GM12878 (cell line): ENCODE data around the gene AK8. TPM values are rescaled to one million over a fixed set of nuclear protein-coding genes. Genes with fewer than 3 reads are reported as not detected.

Experiments used
- ATAC-seq: fragments of 200-7000 bp; cut with Tn5 transposase; 3 replicates; pipeline ENCODE4 v1.9.1; 2020; ENCODE audit warnings: mild to moderate bottlenecking, moderate library complexity
- BruUV-seq: library from RNA; stranded (reverse); fragments of 400-500 nt; replicated peaks from 2 replicates; lab custom pipeline; 2021; lab: Mats Ljungman, UMichigan
- CTCF ChIA-PET: fragments of 300-600 bp; sonication (Branson Sonifier 250); formaldehyde crosslinking; extraction: SDS; loops from one replicate; lab custom pipeline; 2021; ENCODE audit warnings: inconsistent platforms; lab: Yijun Ruan, JAX
- POLR2A ChIA-PET: fragments of 350-600 bp; formaldehyde crosslinking; extraction: SDS; loops from one replicate; lab custom pipeline; 2021; ENCODE audit warnings: inconsistent platforms; lab: Charles Lee
- RAD21 ChIA-PET: fragments of 300-600 bp; sonication (Branson Sonifier 250); formaldehyde crosslinking; loops from one replicate; lab custom pipeline; 2023; ENCODE audit warnings: antibody characterized with exemption; ENCODE audit not compliant: unreplicated experiment; lab: Charles Lee
- SMC1A ChIA-PET: fragments of 300-600 bp; sonication (Branson Sonifier 250); formaldehyde crosslinking; loops from one replicate; lab custom pipeline; 2023; ENCODE audit not compliant: unreplicated experiment, uncharacterized antibody; lab: Charles Lee
- DNase-seq: peaks from one replicate; pipeline ENCODE4 v3.0.0-alpha.2; 2011; ENCODE audit warnings: low read depth, low spot score
- FAIRE-seq: peaks from 3 replicates; lab custom pipeline; 2011; peaks lifted over from hg19 to GRCh38; lab: Jason Lieb, UNC
- H2AFZ ChIP-seq: 2 replicates; pipeline ENCODE4 v1.6.0; 2011; ENCODE audit warnings: low read depth, low read length, control low read depth; ENCODE audit not compliant: control insufficient read depth
- H3K27ac ChIP-seq: 2 replicates; pipeline ENCODE4 v1.5.1; 2011; ENCODE audit warnings: control low read depth; ENCODE audit not compliant: control insufficient read depth, insufficient read depth
- H3K27me3 ChIP-seq, 2 experiments: replicated peaks in 1 of 2; 2 replicates each; pipeline versions ENCODE4 v1.6.0 to v1.6.1; 2011; ENCODE audit warnings: low read length in 1 of 2; ENCODE audit not compliant: control insufficient read depth in 2 of 2, insufficient read depth in 2 of 2
- H3K36me3 ChIP-seq, 2 experiments: 2 replicates each; pipeline ENCODE4 v1.5.1; 2011; ENCODE audit warnings: low read length in 1 of 2; ENCODE audit not compliant: control insufficient read depth in 2 of 2, insufficient read depth in 2 of 2
- H3K4me1 ChIP-seq: 2 replicates; pipeline ENCODE4 v1.6.1; 2011; ENCODE audit warnings: mild to moderate bottlenecking, low read length, moderate library complexity, mixed read lengths; ENCODE audit not compliant: control insufficient read depth, insufficient read depth
- H3K4me2 ChIP-seq: 2 replicates; pipeline ENCODE4 v1.6.0; 2011; ENCODE audit warnings: control low read depth; ENCODE audit not compliant: control insufficient read depth, insufficient read depth
- H3K4me3 ChIP-seq: fragments of 200-600 bp; sonication (generic); 2 replicates; pipeline ENCODE4 v1.5.1; 2016
- H3K79me2 ChIP-seq: 2 replicates; pipeline ENCODE4 v1.6.0; 2011; ENCODE audit warnings: low read length; ENCODE audit not compliant: control insufficient read depth, insufficient read depth
- H3K9ac ChIP-seq: 2 replicates; pipeline ENCODE4 v1.8.0; 2011; ENCODE audit warnings: low read length, control low read depth, mixed read lengths; ENCODE audit not compliant: control insufficient read depth, insufficient read depth
- H3K9me3 ChIP-seq: replicated peaks from 3 replicates; pipeline ENCODE4 v1.5.1; 2011; ENCODE audit warnings: mild to moderate bottlenecking, low read length; ENCODE audit not compliant: control insufficient read depth, insufficient read depth
- H4K20me1 ChIP-seq: 2 replicates; pipeline ENCODE4 v1.6.0; 2011; ENCODE audit not compliant: control insufficient read depth, insufficient read depth
- CBX5 ChIP-seq: sonication (generic); IDR thresholded peaks from 2 replicates; pipeline ENCODE4 v1.6.1; 2016; ENCODE audit warnings: low read depth, moderate library complexity, mild to moderate bottlenecking, inconsistent platforms
- EP300 ChIP-seq, 2 experiments: fragments of 150-350 bp in 1 of 2; IDR thresholded peaks; 2 replicates each; pipeline ENCODE4 v1.6.1; 2011 to 2012; ENCODE audit warnings: low read depth in 2 of 2, low read length in 2 of 2, borderline replicate concordance in 1 of 2, improper control_type of control experiment in 1 of 2, inconsistent platforms in 1 of 2; ENCODE audit not compliant: control insufficient read depth in 1 of 2
- ESRRA ChIP-seq: IDR thresholded peaks from 2 replicates; pipeline ENCODE4 v1.6.1; 2012; ENCODE audit warnings: mild to moderate bottlenecking, low read length, improper control_type of control experiment
- EZH2 ChIP-seq: IDR thresholded peaks from 2 replicates; pipeline ENCODE4 v1.6.1; 2012; ENCODE audit warnings: low read depth, mild to moderate bottlenecking, control low read depth, inconsistent platforms, low read length, borderline replicate concordance; ENCODE audit not compliant: control insufficient read depth
- HDAC6 ChIP-seq: fragments of 200-600 bp; sonication (generic); IDR thresholded peaks from one replicate; pipeline ENCODE4 v1.8.0; 2017; ENCODE audit warnings: antibody characterized with exemption; ENCODE audit not compliant: unreplicated experiment
- MYC ChIP-seq: IDR thresholded peaks from 2 replicates; pipeline ENCODE4 v1.6.1; 2011; ENCODE audit warnings: mild to moderate bottlenecking, low read length, moderate library complexity, inconsistent platforms; ENCODE audit not compliant: insufficient read depth, insufficient replicate concordance, insufficient read length, severe bottlenecking
- POLR2AphosphoS2 ChIP-seq: IDR thresholded peaks from 2 replicates; pipeline ENCODE4 v1.6.1; 2011; ENCODE audit warnings: low read depth, mild to moderate bottlenecking, low read length, improper control_type of control experiment, moderate library complexity
- RAD21 ChIP-seq: IDR thresholded peaks from 2 replicates; pipeline ENCODE4 v1.6.1; 2011; ENCODE audit warnings: mild to moderate bottlenecking, low read depth, low read length, moderate library complexity; ENCODE audit not compliant: insufficient read depth
- RCOR1 ChIP-seq: conservative IDR thresholded peaks from 2 replicates; pipeline ENCODE4 v1.6.1; 2012; ENCODE audit warnings: low read depth, low read length, improper control_type of control experiment
- SP1 ChIP-seq: IDR thresholded peaks from one replicate; pipeline ENCODE4 v1.6.1; 2011; ENCODE audit warnings: low read depth, low read length
- SREBF2 ChIP-seq: IDR thresholded peaks from 2 replicates; pipeline ENCODE4 v1.6.1; 2012; ENCODE audit warnings: mild to moderate bottlenecking, low read length
- TAF1 ChIP-seq: IDR thresholded peaks from 2 replicates; pipeline ENCODE4 v1.6.1; 2011; ENCODE audit warnings: mild to moderate bottlenecking, low read depth, low read length, borderline replicate concordance
- TBL1XR1 ChIP-seq: IDR thresholded peaks from 2 replicates; pipeline ENCODE4 v1.6.1; 2012; ENCODE audit warnings: low read depth, low read length, improper control_type of control experiment
- TCF12 ChIP-seq: IDR thresholded peaks from 2 replicates; pipeline ENCODE4 v1.6.1; 2011; ENCODE audit warnings: low read depth, mild to moderate bottlenecking, low read length
- WGBS: methylation state at CpG from one replicate; pipeline ENCODE4 v1.1.6; 2016; ENCODE audit warnings: low lambda C conversion rate; ENCODE audit not compliant: insufficient replicate concordance, insufficient coverage; ENCODE audit errors: missing lambda C conversion rate; 5-methylcytosine and 5-hydroxymethylcytosine counted together
- in situ Hi-C: fragments of 300-500 bp; cut with MboI; formaldehyde crosslinking; loops from 9 replicates; pipeline ENCODE4 v1.14.3; 2018; ENCODE audit warnings: mixed read lengths
- intact Hi-C: fragments of 100-400 bp; cut with micrococcal nuclease; formaldehyde crosslinking; loops from one replicate; pipeline ENCODE4 v1.14.2; 2022; ENCODE audit not compliant: unreplicated experiment
- polyA plus RNA-seq, 11 experiments: library from polyadenylated mRNA; depleted of rRNA in 4 of 11; unstranded in 6 of 11; stranded (reverse) in 5 of 11; fragments of >200 nt; fragmentation: Nextera tagmentation in 4 of 11; fragmentation: Illumina TruSeq in 1 of 11; extraction: Ambion mirVana in 4 of 11; extraction: Trizol in 1 of 11; gene quantifications; 1 replicate in 1 of 11; 2 replicates in 10 of 11; pipeline versions ENCODE4 v1.2.1 to v1.2.3, GENCODE V29; 2011 to 2016; ENCODE audit warnings: inconsistent platforms in 2 of 11, missing spikeins in 2 of 11, low read depth in 1 of 11
- total RNA-seq, 4 experiments: library from RNA; depleted of rRNA in 3 of 4; stranded (reverse); fragments of >200 nt in 3 of 4; fragmentation: Illumina TruSeq in 1 of 4; extraction: Trizol in 1 of 4; gene quantifications; 2 replicates each; pipeline versions ENCODE4 v1.2.1 to v1.2.3, GENCODE V29; 2013 to 2021
- TF ChIP-seq, protein P1 (sequence below): IDR thresholded peaks from 2 replicates; pipeline ENCODE4 v1.6.1; 2011; ENCODE audit warnings: low read depth, low read length, improper control_type of control experiment, borderline replicate concordance
- TF ChIP-seq, protein P2 (sequence below): IDR thresholded peaks from 2 replicates; pipeline ENCODE4 v1.6.1; 2012; ENCODE audit warnings: low read length, inconsistent platforms

Gene AK8
- total and polyA plus RNA-seq, 10 of the 15 experiments (the other 5 are each of a cell fraction or from before 2014, with no cell fraction given): 0.03 to 0.12 (median 0.06) TPM; not detected in 5

GRCh38 chr9:132823370-132824145 is 54.5 kb downstream of the AK8 start:
- 48% methylated on average over 18 of the region's 18 CpGs for WGBS
- in situ Hi-C loops (no loop called here), intact Hi-C loops (no loop called here)
- Histone ChIP-seq H3K27ac (no peak overlapping the region), H3K9ac (no peak overlapping the region), H3K79me2 (no peaks in the 10 kb centered on the region), H3K9me3 (no peaks in the 10 kb centered on the region)
- DNase-seq: no peak
- CTCF ChIA-PET: no interaction called here
- no TSS peak for BruUV-seq
- TF ChIP-seq, protein P1, sequence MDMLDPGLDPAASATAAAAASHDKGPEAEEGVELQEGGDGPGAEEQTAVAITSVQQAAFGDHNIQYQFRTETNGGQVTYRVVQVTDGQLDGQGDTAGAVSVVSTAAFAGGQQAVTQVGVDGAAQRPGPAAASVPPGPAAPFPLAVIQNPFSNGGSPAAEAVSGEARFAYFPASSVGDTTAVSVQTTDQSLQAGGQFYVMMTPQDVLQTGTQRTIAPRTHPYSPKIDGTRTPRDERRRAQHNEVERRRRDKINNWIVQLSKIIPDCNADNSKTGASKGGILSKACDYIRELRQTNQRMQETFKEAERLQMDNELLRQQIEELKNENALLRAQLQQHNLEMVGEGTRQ: no peak
- no peak for TF ChIP-seq CBX5
- no peak for TF ChIP-seq EZH2
- no peak for TF ChIP-seq ESRRA
- TF ChIP-seq TAF1: no peak
- no peak for TF ChIP-seq SREBF2
- TF ChIP-seq HDAC6: no peak
- no peak for TF ChIP-seq SP1
- TF ChIP-seq TCF12: no peak
- no peak for TF ChIP-seq RAD21
- TF ChIP-seq MYC: no peak
- TF ChIP-seq EP300 (IDR thresholded peaks at IDR 0.05; ENCODE audit: borderline replicate concordance in 1 of 2, control insufficient read depth in 1 of 2, low read depth in 2 of 2, low read length in 2 of 2): no peak
- TF ChIP-seq, protein P2, sequence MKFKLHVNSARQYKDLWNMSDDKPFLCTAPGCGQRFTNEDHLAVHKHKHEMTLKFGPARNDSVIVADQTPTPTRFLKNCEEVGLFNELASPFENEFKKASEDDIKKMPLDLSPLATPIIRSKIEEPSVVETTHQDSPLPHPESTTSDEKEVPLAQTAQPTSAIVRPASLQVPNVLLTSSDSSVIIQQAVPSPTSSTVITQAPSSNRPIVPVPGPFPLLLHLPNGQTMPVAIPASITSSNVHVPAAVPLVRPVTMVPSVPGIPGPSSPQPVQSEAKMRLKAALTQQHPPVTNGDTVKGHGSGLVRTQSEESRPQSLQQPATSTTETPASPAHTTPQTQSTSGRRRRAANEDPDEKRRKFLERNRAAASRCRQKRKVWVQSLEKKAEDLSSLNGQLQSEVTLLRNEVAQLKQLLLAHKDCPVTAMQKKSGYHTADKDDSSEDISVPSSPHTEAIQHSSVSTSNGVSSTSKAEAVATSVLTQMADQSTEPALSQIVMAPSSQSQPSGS: no peak
- TF ChIP-seq POLR2AphosphoS2: no peak
- TF ChIP-seq RCOR1: no peak
- TF ChIP-seq TBL1XR1: no peak
- TF ChIP-seq, all 136 proteins: peak for 0
- Histone ChIP-seq H2AFZ (no peak overlapping the region), H3K36me3 (no peaks in the 10 kb centered on the region), H3K4me3 (no peak overlapping the region), H4K20me1 (no peaks in the 10 kb centered on the region), H3K27me3 (no peaks in the 10 kb centered on the region; a peak in 3 of 4 replicates), H3K4me1 (no peaks in the 10 kb centered on the region), H3K4me2 (no peak overlapping the region)
- SMC1A ChIA-PET: no interaction called here
- ATAC-seq: no peak
- POLR2A ChIA-PET: no interaction called here
- FAIRE-seq: no peak
- RAD21 ChIA-PET: no interaction called here
